Measurements from ENCODE around the gene NDE1. TPM values are rescaled to one million over a fixed set of nuclear protein-coding genes. Genes with fewer than 3 reads are reported as not detected.

The NDE1 gene
- total and polyA plus RNA-seq, 9 of the 15 experiments (the other 6 are each of a cell fraction or from before 2014, with no cell fraction given): 3.1 to 59.9 (median 30.0) TPM

- Histone ChIP-seq H3K9me1 (ENCODE audit: control insufficient read depth, insufficient read depth, low read length) (no peaks in the 10 kb centered on the region), H3K79me2 (ENCODE audit: control insufficient read depth, insufficient read depth, low read length) (no peaks in the 10 kb centered on the region), H3K27me3 (ENCODE audit: control insufficient read depth in 2 of 2, insufficient read depth in 2 of 2, low read length in 2 of 2) (peaks cover 19 to 51% of the 10 kb centered on the region in 2 experiments; a peak in 3 of 5 replicates), H3K4me3 (no peak overlapping the region), H3K36me3 (ENCODE audit: control insufficient read depth, insufficient read depth, low read length) (no peaks in the 10 kb centered on the region), H3K9ac (ENCODE audit: insufficient read depth in 1 of 2, low read depth in 2 of 2, low read length in 2 of 2) (no peak overlapping the region), H3K27ac (ENCODE audit: extremely low read depth, low read depth, low read length) (no peak overlapping the region), H3K4me1 (replicated peaks in 1 of 2; ENCODE audit: control insufficient read depth in 2 of 2, insufficient read depth in 2 of 2, low read length in 2 of 2) (peaks cover 0 to 3% of the 10 kb centered on the region in 2 experiments; a peak in 1 of 5 replicates), H3K4me2 (ENCODE audit: insufficient read depth, low read length) (no peak overlapping the region), H4K20me1 (replicated peaks; ENCODE audit: control insufficient read depth, insufficient read depth, low read length) (no peaks in the 10 kb centered on the region; the same call in 1 of the 2 replicates), H3K9me3 (replicated peaks; ENCODE audit: control insufficient read depth, insufficient read depth, low read depth, low read length) (peaks cover 6% of the 10 kb centered on the region), H2AFZ (ENCODE audit: low read depth, low read length) (no peak overlapping the region)
- no peak for ATAC-seq
- no TSS peak for BruUV-seq (replicated peaks)
- ChIA-PET POLR2A (interaction anchor here (0.8 kb wide), 1 partner anchor 362 kb away, joined by 3 read pairs; no protein-coding TSS in a partner anchor), CTCF (ENCODE audit: low intra/inter-chr PET ratio) (no interaction called here)
- in situ Hi-C loops (cut with MboI) (no loop called here), intact Hi-C loops (cut with micrococcal nuclease) (no loop called here)
- no peak for DNase-seq (ENCODE audit: extremely low read depth in 1 of 4, low spot score in 3 of 4)
- no peak for FAIRE-seq
- TF ChIP-seq ZNF785 (CRISPR knock-in tag; IDR thresholded peaks at IDR 0.05) (no peak), NCOR1 (IDR thresholded peaks at IDR 0.05) (no peak), BRD9 (IDR thresholded peaks at IDR 0.05; ENCODE audit: low read depth, partially characterized antibody) (no peak), NR4A1 (CRISPR knock-in tag; IDR thresholded peaks at IDR 0.05) (no peak), NR4A1 (tag; IDR thresholded peaks at IDR 0.05) (no peak), ZKSCAN1 (IDR thresholded peaks at IDR 0.05; ENCODE audit: low read depth, low read length) (no peak), ARID3A (IDR thresholded peaks at IDR 0.05; ENCODE audit: borderline replicate concordance, low read depth, low read length) (no peak), HIVEP1 (CRISPR knock-in tag; IDR thresholded peaks at IDR 0.05) (no peak), MEF2A (IDR thresholded peaks at IDR 0.05; ENCODE audit: control insufficient read depth, low read depth, low read length) (no peak), THAP12 (CRISPR knock-in tag; IDR thresholded peaks at IDR 0.05) (no peak), ZNF584 (CRISPR knock-in tag; IDR thresholded peaks at IDR 0.05; ENCODE audit: low read depth) (no peak), PHTF2 (CRISPR knock-in tag; IDR thresholded peaks at IDR 0.05) (no peak), YY1 (IDR thresholded peaks at IDR 0.05; ENCODE audit: borderline replicate concordance in 1 of 3, control insufficient read depth in 1 of 3, extremely low read depth in 1 of 3, insufficient read depth in 3 of 3, insufficient read length in 1 of 3, insufficient replicate concordance in 2 of 3, low read depth in 1 of 3, low read length in 2 of 3) (no peak), MXD1 (CRISPR knock-in tag; IDR thresholded peaks at IDR 0.05; ENCODE audit: borderline replicate concordance, poor library complexity, severe bottlenecking) (no peak), HNRNPK (IDR thresholded peaks at IDR 0.05; ENCODE audit: low read depth, low read length, poor library complexity, severe bottlenecking) (no peak)
- 7% methylated on average over 2 of the region's 2 CpGs for WGBS (ENCODE audit: insufficient coverage, low coverage, missing lambda C conversion rate)
These were observed 89.4 kb downstream of the NDE1 start for GRCh38 chr16:15739464-15739863.
